H9 (cell line): ENCODE results near the gene SMARCD3. TPM values are rescaled to one million over a fixed set of nuclear protein-coding genes. Genes with fewer than 3 reads are reported as not detected.

ENCODE experiments used
- DNase-seq: peaks from one replicate; pipeline ENCODE4 v3.0.0-alpha.2; 2017
- H2AFZ ChIP-seq: one replicate; pipeline ENCODE4 v1.6.1; 2013; ENCODE audit warnings: mild to moderate bottlenecking, low read length, control low read depth, moderate library complexity
- H2AK5ac ChIP-seq: 2 replicates; pipeline ENCODE4 v1.6.1; 2013; ENCODE audit warnings: low read length, control low read depth, mixed read lengths; ENCODE audit not compliant: insufficient read length
- H2BK120ac ChIP-seq: one replicate; pipeline ENCODE4 v1.6.1; 2013; ENCODE audit warnings: low read depth, mild to moderate bottlenecking, low read length, control low read depth, inconsistent platforms; ENCODE audit not compliant: poor library complexity, severe bottlenecking
- H2BK12ac ChIP-seq: 2 replicates; pipeline ENCODE4 v1.6.1; 2013; ENCODE audit warnings: low read length, control low read depth, mixed read lengths, low read depth; ENCODE audit not compliant: insufficient read length
- H2BK15ac ChIP-seq: 2 replicates; pipeline ENCODE4 v1.6.1; 2013; ENCODE audit warnings: low read depth, low read length, control low read depth
- H2BK20ac ChIP-seq: one replicate; pipeline ENCODE4 v1.6.1; 2013; ENCODE audit warnings: low read depth, mild to moderate bottlenecking, low read length, control low read depth, inconsistent platforms; ENCODE audit not compliant: poor library complexity, severe bottlenecking
- H2BK5ac ChIP-seq: 2 replicates; pipeline ENCODE4 v1.6.1; 2013; ENCODE audit warnings: low read length, control low read depth, mixed read lengths; ENCODE audit not compliant: insufficient read length
- H3K14ac ChIP-seq: 2 replicates; pipeline ENCODE4 v1.6.1; 2013; ENCODE audit warnings: low read length, control low read depth; ENCODE audit not compliant: insufficient read depth
- H3K18ac ChIP-seq: 2 replicates; pipeline ENCODE4 v1.6.1; 2013; ENCODE audit warnings: low read depth, mild to moderate bottlenecking, mixed read lengths, low read length, control low read depth; ENCODE audit not compliant: insufficient read length
- H3K23ac ChIP-seq: 2 replicates; pipeline ENCODE4 v1.6.1; 2013; ENCODE audit warnings: low read length, control low read depth, mixed read lengths, low read depth; ENCODE audit not compliant: insufficient read length
- H3K23me2 ChIP-seq: 2 replicates; pipeline ENCODE4 v1.6.1; 2013; ENCODE audit warnings: low read depth, mild to moderate bottlenecking, mixed read lengths, low read length, control low read depth; ENCODE audit not compliant: insufficient read length, poor library complexity, severe bottlenecking
- H3K27ac ChIP-seq: 2 replicates; pipeline ENCODE4 v1.5.1; 2013; ENCODE audit warnings: low read length, control low read depth, mixed read lengths, low read depth; ENCODE audit not compliant: insufficient read length
- H3K27me3 ChIP-seq: 2 replicates; pipeline ENCODE4 v1.6.1; 2013; ENCODE audit warnings: low read length, control low read depth, inconsistent platforms; ENCODE audit not compliant: insufficient read depth
- H3K4ac ChIP-seq: 2 replicates; pipeline ENCODE4 v1.6.1; 2013; ENCODE audit warnings: low read depth, mild to moderate bottlenecking, control low read depth, inconsistent platforms, low read length, moderate library complexity
- H3K4me1 ChIP-seq: 2 replicates; pipeline ENCODE4 v1.6.1; 2013; ENCODE audit warnings: low read length, control low read depth, inconsistent platforms; ENCODE audit not compliant: insufficient read depth
- H3K4me2 ChIP-seq: 2 replicates; pipeline ENCODE4 v1.6.1; 2013; ENCODE audit warnings: low read length, control low read depth, mixed read lengths; ENCODE audit not compliant: insufficient read length, insufficient read depth
- H3K56ac ChIP-seq: 2 replicates; pipeline ENCODE4 v1.6.1; 2013; ENCODE audit warnings: low read depth, mild to moderate bottlenecking, mixed read lengths, low read length, control low read depth; ENCODE audit not compliant: insufficient read length
- H3K79me1 ChIP-seq: 2 replicates; pipeline ENCODE4 v1.6.1; 2013; ENCODE audit warnings: low read depth, mild to moderate bottlenecking, moderate library complexity, low read length, control low read depth, inconsistent platforms; ENCODE audit not compliant: insufficient read depth, poor library complexity, severe bottlenecking
- H3K79me2 ChIP-seq: 2 replicates; pipeline ENCODE4 v1.6.1; 2013; ENCODE audit warnings: low read length, control low read depth, inconsistent platforms; ENCODE audit not compliant: insufficient read depth
- H3K9ac ChIP-seq: 2 replicates; pipeline ENCODE4 v1.6.1; 2013; ENCODE audit warnings: low read length, control low read depth, mixed read lengths; ENCODE audit not compliant: insufficient read length; ENCODE audit errors: extremely low read depth
- H3K9me3 ChIP-seq: one replicate; pipeline ENCODE4 v1.6.1; 2013; ENCODE audit warnings: low read depth, low read length, inconsistent platforms; ENCODE audit not compliant: control insufficient read depth
- H3T11ph ChIP-seq: one replicate; pipeline ENCODE4 v1.6.1; 2013; ENCODE audit warnings: mild to moderate bottlenecking, low read length, control low read depth, inconsistent platforms
- H4K20me1 ChIP-seq: one replicate; pipeline ENCODE4 v1.6.1; 2013; ENCODE audit not compliant: control insufficient read depth, insufficient read length, insufficient read depth
- H4K5ac ChIP-seq: 2 replicates; pipeline ENCODE4 v1.6.1; 2013; ENCODE audit warnings: low read depth, mild to moderate bottlenecking, mixed read lengths, low read length, control low read depth; ENCODE audit not compliant: insufficient read length
- H4K8ac ChIP-seq: replicated peaks from 2 replicates; pipeline ENCODE4 v1.6.1; 2013; ENCODE audit warnings: low read length, control low read depth, mixed read lengths, low read depth; ENCODE audit not compliant: insufficient read length
- H4K91ac ChIP-seq: 2 replicates; pipeline ENCODE4 v1.6.1; 2013; ENCODE audit warnings: low read depth, mild to moderate bottlenecking, moderate library complexity, mixed read lengths, low read length, control low read depth; ENCODE audit not compliant: insufficient read length
- H3K27ac Mint-ChIP-seq, 3 experiments: 2 replicates in 2 of 3; 3 replicates in 1 of 3; pipeline ENCODE4 v1.8.0; 2020 to 2021; ENCODE audit warnings: mixed read lengths in 3 of 3, mild to moderate bottlenecking in 1 of 3, moderate library complexity in 1 of 3
- H3K27me3 Mint-ChIP-seq: 2 replicates; pipeline ENCODE4 v1.8.0; 2021; ENCODE audit warnings: low read depth, mild to moderate bottlenecking, moderate library complexity, mixed read lengths
- H3K36me3 Mint-ChIP-seq, 3 experiments: 2 replicates in 2 of 3; 3 replicates in 1 of 3; pipeline ENCODE4 v1.8.0; 2020 to 2021; ENCODE audit warnings: low read depth in 3 of 3, mixed read lengths in 3 of 3; ENCODE audit not compliant: insufficient read depth in 1 of 3
- H3K4me1 Mint-ChIP-seq, 2 experiments: 2 replicates each; pipeline ENCODE4 v1.8.0; 2020; ENCODE audit warnings: mixed read lengths in 2 of 2
- H3K4me3 Mint-ChIP-seq, 2 experiments: 2 replicates in 1 of 2; 3 replicates in 1 of 2; pipeline ENCODE4 v1.8.0; 2020 to 2021; ENCODE audit warnings: mild to moderate bottlenecking in 2 of 2, mixed read lengths in 2 of 2, moderate library complexity in 1 of 2
- H3K9me3 Mint-ChIP-seq, 2 experiments: 2 replicates in 1 of 2; 3 replicates in 1 of 2; pipeline ENCODE4 v1.8.0; 2020; ENCODE audit warnings: mild to moderate bottlenecking in 2 of 2, mixed read lengths in 2 of 2, moderate library complexity in 1 of 2
- WGBS: extraction: QIAGEN DNeasy Blood & Tissue Kit; methylation state at CpG from one replicate; pipeline ENCODE4 v1.1.7; 2013; ENCODE audit warnings: missing lambda C conversion rate, low lambda C conversion rate, mixed read lengths; ENCODE audit not compliant: insufficient read length; ENCODE audit errors: extremely low coverage; 5-methylcytosine and 5-hydroxymethylcytosine counted together
- total RNA-seq: library from RNA; stranded (reverse); gene quantifications from 2 replicates; pipeline ENCODE4 v1.2.1, GENCODE V29; 2021
- TF ChIP-seq, protein P1 (sequence below): fragments of 200-600 bp; sonication (generic); conservative IDR thresholded peaks from 3 replicates; pipeline ENCODE4 v1.8.0; 2021; ENCODE audit warnings: antibody characterized with exemption, mild to moderate bottlenecking

SMARCD3 gene
- total RNA-seq, 1 experiment from 2014 or later: 5.0 TPM

GRCh38 chr7:151191544-151191943 is 57.0 kb downstream of the SMARCD3 start:
- Histone ChIP-seq H3K9me3 (no peaks in the 10 kb centered on the region), H3T11ph (no peak overlapping the region), H3K23ac (no peak overlapping the region), H3K4me1 (no peaks in the 10 kb centered on the region; the same call in 1 of the 2 replicates), H3K79me2 (no peaks in the 10 kb centered on the region), H2BK15ac (no peak overlapping the region), H2AK5ac (no peak overlapping the region), H3K79me1 (no peaks in the 10 kb centered on the region), H3K27me3 (no peaks in the 10 kb centered on the region; the same call in 1 of the 2 replicates), H2BK20ac (no peak overlapping the region), H3K4me2 (no peak overlapping the region), H2AFZ (no peak overlapping the region), H4K8ac (no peak overlapping the region), H2BK5ac (no peak overlapping the region), H4K5ac (no peak overlapping the region), H3K56ac (no peak overlapping the region), H3K4ac (no peak overlapping the region), H4K91ac (no peak overlapping the region), H3K23me2 (no peaks in the 10 kb centered on the region), H3K18ac (no peak overlapping the region), H3K9ac (no peak overlapping the region), H3K14ac (no peak overlapping the region; the same call in 1 of the 2 replicates), H2BK120ac (no peak overlapping the region), H3K27ac (no peak overlapping the region), H4K20me1 (no peaks in the 10 kb centered on the region), H2BK12ac (no peak overlapping the region)
- Mint-ChIP-seq H3K4me1 (no peaks in the 10 kb centered on the region), H3K27me3 (peaks cover 30% of the 10 kb centered on the region), H3K36me3 (no peaks in the 10 kb centered on the region), H3K27ac (no peak overlapping the region), H3K4me3 (no peak overlapping the region), H3K9me3 (no peaks in the 10 kb centered on the region)
- no CpG with 5 or more reads among the region's 12 CpGs for WGBS
- DNase-seq: no peak
- TF ChIP-seq, protein P1, sequence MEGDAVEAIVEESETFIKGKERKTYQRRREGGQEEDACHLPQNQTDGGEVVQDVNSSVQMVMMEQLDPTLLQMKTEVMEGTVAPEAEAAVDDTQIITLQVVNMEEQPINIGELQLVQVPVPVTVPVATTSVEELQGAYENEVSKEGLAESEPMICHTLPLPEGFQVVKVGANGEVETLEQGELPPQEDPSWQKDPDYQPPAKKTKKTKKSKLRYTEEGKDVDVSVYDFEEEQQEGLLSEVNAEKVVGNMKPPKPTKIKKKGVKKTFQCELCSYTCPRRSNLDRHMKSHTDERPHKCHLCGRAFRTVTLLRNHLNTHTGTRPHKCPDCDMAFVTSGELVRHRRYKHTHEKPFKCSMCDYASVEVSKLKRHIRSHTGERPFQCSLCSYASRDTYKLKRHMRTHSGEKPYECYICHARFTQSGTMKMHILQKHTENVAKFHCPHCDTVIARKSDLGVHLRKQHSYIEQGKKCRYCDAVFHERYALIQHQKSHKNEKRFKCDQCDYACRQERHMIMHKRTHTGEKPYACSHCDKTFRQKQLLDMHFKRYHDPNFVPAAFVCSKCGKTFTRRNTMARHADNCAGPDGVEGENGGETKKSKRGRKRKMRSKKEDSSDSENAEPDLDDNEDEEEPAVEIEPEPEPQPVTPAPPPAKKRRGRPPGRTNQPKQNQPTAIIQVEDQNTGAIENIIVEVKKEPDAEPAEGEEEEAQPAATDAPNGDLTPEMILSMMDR: no peak
